ENCODE results near the gene BLOC1S2. TPM values are rescaled to one million over a fixed set of nuclear protein-coding genes. Genes with fewer than 3 reads are reported as not detected.
"Not testable (repeated sequence)": the region's sequence is repeated elsewhere in the genome, so short reads cannot be mapped to it uniquely, and the experiment has no call there.

BLOC1S2 gene
- total and polyA plus RNA-seq, 2 experiments from 2014 or later = 69.0 to 72.8 TPM

- Histone ChIP-seq H4K20me1 (replicated peaks; ENCODE audit: insufficient read depth) (no peaks in the 10 kb centered on the region), H3K9me2 (ENCODE audit: insufficient read depth) (no peaks in the 10 kb centered on the region), H3K4me1 (ENCODE audit: insufficient read depth) (peaks cover 20% of the 10 kb centered on the region), H3K4me2 (no peak overlapping the region), H3K27ac (ENCODE audit: low read depth) (no peak overlapping the region), H3F3A (replicated peaks; ENCODE audit: low read depth) (no peaks in the 10 kb centered on the region), H3K4me3 (no peak overlapping the region), H3K27me3 (ENCODE audit: insufficient read depth) (no peaks in the 10 kb centered on the region), H3K36me3 (ENCODE audit: insufficient read depth) (no peaks in the 10 kb centered on the region), H2AFZ (no peak overlapping the region), H3K79me2 (replicated peaks; ENCODE audit: insufficient read depth) (no peaks in the 10 kb centered on the region)
- peak; percentile 79 for DNase-seq (ENCODE audit: low spot score)
- TF ChIP-seq ZNF331 (CRISPR knock-in tag; IDR thresholded peaks at IDR 0.05; ENCODE audit: low read depth) (no peak), CTCF (conservative IDR thresholded peaks at IDR 0.05; ENCODE audit: low read depth in 2 of 2) (peak; percentile 77 to 81)
- no peak overlapping the region for H3K4me3 Mint-ChIP-seq
- peak; percentile 76 for ATAC-seq
- peaks cover 32% of the 10 kb centered on the region for H3K4me1 Mint-ChIP-seq
- peaks cover 23% of the 10 kb centered on the region for H3K27me3 Mint-ChIP-seq (ENCODE audit: insufficient read depth, low read depth, poor library complexity)
- H3K27ac Mint-ChIP-seq = no peak overlapping the region
- H3K36me3 Mint-ChIP-seq (ENCODE audit: low read depth) = peaks cover 12% of the 10 kb centered on the region; the same call in 1 of the 3 replicates
- H3K9me3 Mint-ChIP-seq = peaks cover 26% of the 10 kb centered on the region
These were observed 17.3 kb upstream of the BLOC1S2 start for GRCh38 chr10:100303724-100304319.

- H3K27me3 ChIP-seq (ENCODE audit: insufficient read depth); H3K4me3 ChIP-seq; H3K36me3 ChIP-seq (ENCODE audit: insufficient read depth); H3K4me2 ChIP-seq; H3K79me2 ChIP-seq (replicated peaks; ENCODE audit: insufficient read depth); H2AFZ ChIP-seq; H3F3A ChIP-seq (replicated peaks; ENCODE audit: low read depth); H4K20me1 ChIP-seq (replicated peaks; ENCODE audit: insufficient read depth): not testable (repeated sequence)
- peaks cover 20% of the 10 kb centered on the region for H3K4me1 ChIP-seq (ENCODE audit: insufficient read depth)
- Mint-ChIP-seq H3K27ac (peak overlapping the region; percentile 93), H3K4me1 (peaks cover 40% of the 10 kb centered on the region), H3K4me3 (peak overlapping the region; percentile 42; the same call in 2 of the 3 replicates), H3K9me3 (peaks cover 26% of the 10 kb centered on the region), H3K36me3 (ENCODE audit: low read depth) (peaks cover 12% of the 10 kb centered on the region; the same call in 2 of the 3 replicates), H3K27me3 (ENCODE audit: insufficient read depth, low read depth, poor library complexity) (peaks cover 18% of the 10 kb centered on the region)
- peak; percentile 89 for DNase-seq (ENCODE audit: low spot score)
- peak; percentile 51 for ATAC-seq
- peak overlapping the region; percentile 92 for H3K27ac ChIP-seq (ENCODE audit: low read depth)
- 0 out of 2 replicates have a peak, but pooled peaks cover 11% of the 10 kb centered on the region for H3K9me2 ChIP-seq (ENCODE audit: insufficient read depth)
- TF ChIP-seq CREB1 (CRISPR knock-in tag; IDR thresholded peaks at IDR 0.05; ENCODE audit: low read depth) (0 out of 2 replicates have a peak, but pooled peaks have one; percentile 28), NANOG (IDR thresholded peaks at IDR 0.05; ENCODE audit: borderline replicate concordance) (0 out of 2 replicates have a peak, but pooled peaks have one; percentile 38)
These were observed 14.6 kb upstream of the BLOC1S2 start for GRCh38 chr10:100301123-100301522.

GRCh38 chr10:100297242-100297641 is 10.8 kb upstream of the BLOC1S2 start:
- Histone ChIP-seq H3K27ac (ENCODE audit: low read depth) (no peak overlapping the region), H3K4me1 (ENCODE audit: insufficient read depth) (peaks cover 16% of the 10 kb centered on the region), H3K79me2 (replicated peaks; ENCODE audit: insufficient read depth) (no peaks in the 10 kb centered on the region), H3K27me3 (ENCODE audit: insufficient read depth) (no peaks in the 10 kb centered on the region), H3K36me3 (ENCODE audit: insufficient read depth) (no peaks in the 10 kb centered on the region), H3K4me2 (no peak overlapping the region), H3K9me2 (ENCODE audit: insufficient read depth) (0 out of 2 replicates have a peak, but pooled peaks cover 11% of the 10 kb centered on the region), H2AFZ (no peak overlapping the region), H3K4me3 (no peak overlapping the region), H4K20me1 (replicated peaks; ENCODE audit: insufficient read depth) (no peaks in the 10 kb centered on the region), H3F3A (replicated peaks; ENCODE audit: low read depth) (no peaks in the 10 kb centered on the region)
- peaks cover 32% of the 10 kb centered on the region for H3K4me1 Mint-ChIP-seq
- H3K4me3 Mint-ChIP-seq = no peak overlapping the region
- ATAC-seq = no peak
- TF ChIP-seq ZNF331 (CRISPR knock-in tag; IDR thresholded peaks at IDR 0.05; ENCODE audit: low read depth) (no peak), REST (IDR thresholded peaks at IDR 0.05; ENCODE audit: unreplicated experiment) (no peak), STAT1 (IDR thresholded peaks at IDR 0.05; ENCODE audit: unreplicated experiment) (no peak), NANOG (IDR thresholded peaks at IDR 0.05; ENCODE audit: borderline replicate concordance) (no peak)
- peaks cover 26% of the 10 kb centered on the region for H3K9me3 Mint-ChIP-seq
- H3K27ac Mint-ChIP-seq = no peak overlapping the region
- no peak for DNase-seq (ENCODE audit: low spot score)
- H3K36me3 Mint-ChIP-seq (ENCODE audit: low read depth) = peaks cover 12% of the 10 kb centered on the region; the same call in 2 of the 3 replicates
- H3K27me3 Mint-ChIP-seq (ENCODE audit: insufficient read depth, low read depth, poor library complexity) = peaks cover 10% of the 10 kb centered on the region

Data from GM23338 (cell line).